IMR-90 (cell line): ENCODE data around the gene MS4A12. TPM values are rescaled to one million over a fixed set of nuclear protein-coding genes. Genes with fewer than 3 reads are reported as not detected.

ENCODE experiments used
- ATAC-seq: fragments of 200-7000 bp; cut with Tn5 transposase; 2 replicates; pipeline ENCODE4 v1.9.1; 2020; ENCODE audit warnings: low read depth, mild to moderate bottlenecking, moderate library complexity
- BruUV-seq: library from RNA; stranded (reverse); fragments of 400-500 nt; replicated peaks from 2 replicates; lab custom pipeline; 2021; lab: Mats Ljungman, UMichigan
- CTCF ChIA-PET: fragments of 300-600 bp; formaldehyde crosslinking; extraction: SDS; loops from one replicate; lab custom pipeline; 2021; ENCODE audit warnings: antibody characterized with exemption; lab: Yijun Ruan, JAX
- POLR2A ChIA-PET: fragments of 300-600 bp; sonication (Branson Sonifier 250); formaldehyde crosslinking; loops from one replicate; lab custom pipeline; 2022; ENCODE audit warnings: antibody characterized with exemption; ENCODE audit not compliant: unreplicated experiment; lab: Charles Lee
- DNase-seq: peaks from one replicate; pipeline ENCODE4 v3.0.0; 2013
- H2AFZ ChIP-seq: replicated peaks from 2 replicates; pipeline ENCODE3; 2013; ENCODE audit warnings: low read length, mild to moderate bottlenecking; ENCODE audit not compliant: poor library complexity
- H2AK5ac ChIP-seq: 2 replicates; pipeline ENCODE4 v1.6.1; 2013; ENCODE audit warnings: low read depth, low read length, inconsistent platforms
- H2AK9ac ChIP-seq: replicated peaks from 2 replicates; pipeline ENCODE3; 2013; ENCODE audit warnings: mild to moderate bottlenecking, low read depth, low read length, moderate library complexity; ENCODE audit not compliant: poor library complexity
- H2BK120ac ChIP-seq: 2 replicates; pipeline ENCODE4 v1.6.1; 2013; ENCODE audit warnings: low read depth, low read length, inconsistent platforms
- H2BK15ac ChIP-seq: 3 replicates; pipeline ENCODE4 v1.6.1; 2013; ENCODE audit warnings: low read depth, low read length, inconsistent platforms
- H2BK20ac ChIP-seq: 2 replicates; pipeline ENCODE4 v1.6.1; 2013; ENCODE audit warnings: low read depth, mild to moderate bottlenecking, inconsistent platforms, low read length, moderate library complexity
- H2BK5ac ChIP-seq: 2 replicates; pipeline ENCODE4 v1.6.1; 2013; ENCODE audit warnings: mild to moderate bottlenecking, low read depth, low read length, inconsistent platforms; ENCODE audit not compliant: poor library complexity, severe bottlenecking
- H3K14ac ChIP-seq: replicated peaks from 2 replicates; pipeline ENCODE4 v1.6.1; 2013; ENCODE audit warnings: low read depth, low read length, inconsistent platforms
- H3K18ac ChIP-seq: 2 replicates; pipeline ENCODE4 v1.6.1; 2013; ENCODE audit warnings: low read depth, low read length, control low read depth
- H3K23ac ChIP-seq: 2 replicates; pipeline ENCODE4 v1.6.1; 2013; ENCODE audit warnings: low read depth, low read length, inconsistent platforms
- H3K27ac ChIP-seq: 2 replicates; pipeline ENCODE4 v1.5.1; 2013; ENCODE audit warnings: mild to moderate bottlenecking, control low read depth, low read length; ENCODE audit not compliant: insufficient read depth
- H3K27me3 ChIP-seq: 2 replicates; pipeline ENCODE4 v1.6.1; 2013; ENCODE audit warnings: low read length; ENCODE audit not compliant: control insufficient read depth, insufficient read depth
- H3K36me3 ChIP-seq: 2 replicates; pipeline ENCODE4 v1.6.1; 2013; ENCODE audit warnings: low read length, mixed read lengths; ENCODE audit not compliant: control insufficient read depth, insufficient read depth
- H3K4ac ChIP-seq: 2 replicates; pipeline ENCODE4 v1.6.1; 2013; ENCODE audit warnings: low read depth, low read length, inconsistent platforms
- H3K4me1 ChIP-seq: 2 replicates; pipeline ENCODE4 v1.6.1; 2013; ENCODE audit warnings: low read length, mixed read lengths; ENCODE audit not compliant: control insufficient read depth, insufficient read depth
- H3K4me2 ChIP-seq: 2 replicates; pipeline ENCODE4 v1.6.1; 2013; ENCODE audit warnings: low read depth, mild to moderate bottlenecking, control low read depth, low read length, moderate library complexity
- H3K4me3 ChIP-seq: 2 replicates; pipeline ENCODE4 v1.5.1; 2013; ENCODE audit warnings: low read depth, mild to moderate bottlenecking, control low read depth, low read length, moderate library complexity; ENCODE audit not compliant: insufficient read depth
- H3K56ac ChIP-seq: 2 replicates; pipeline ENCODE4 v1.6.1; 2013; ENCODE audit warnings: low read length, inconsistent platforms; ENCODE audit not compliant: insufficient read depth; ENCODE audit errors: extremely low read depth
- H3K79me1 ChIP-seq, 2 experiments: 2 replicates each; pipeline ENCODE4 v1.6.1; 2013; ENCODE audit warnings: low read length in 2 of 2, inconsistent platforms in 1 of 2, low read depth in 1 of 2
- H3K9ac ChIP-seq: 2 replicates; pipeline ENCODE4 v1.6.1; 2013; ENCODE audit warnings: low read depth, low read length, control low read depth
- H3K9me1 ChIP-seq: 2 replicates; pipeline ENCODE4 v1.6.1; 2013; ENCODE audit warnings: low read length, inconsistent platforms; ENCODE audit not compliant: insufficient read depth
- H3K9me3 ChIP-seq: 2 replicates; pipeline ENCODE4 v1.6.1; 2013; ENCODE audit warnings: low read length; ENCODE audit not compliant: control insufficient read depth, insufficient read depth
- H4K20me1 ChIP-seq: 2 replicates; pipeline ENCODE4 v1.6.1; 2013; ENCODE audit warnings: low read length, inconsistent platforms; ENCODE audit not compliant: insufficient read depth
- H4K5ac ChIP-seq: 2 replicates; pipeline ENCODE4 v1.6.1; 2013; ENCODE audit warnings: mild to moderate bottlenecking, low read depth, low read length, control low read depth
- H4K8ac ChIP-seq, 2 experiments: 2 replicates each; pipeline ENCODE4 v1.6.1; 2013; ENCODE audit warnings: low read depth in 2 of 2, low read length in 2 of 2, control low read depth in 1 of 2, inconsistent platforms in 1 of 2
- H4K91ac ChIP-seq: 2 replicates; pipeline ENCODE4 v1.6.1; 2013; ENCODE audit warnings: low read depth, low read length, inconsistent platforms; ENCODE audit not compliant: insufficient read depth
- CHD1 ChIP-seq: IDR thresholded peaks from 2 replicates; pipeline ENCODE4 v1.6.1; 2012; ENCODE audit warnings: low read depth, low read length, improper control_type of control experiment
- FOS ChIP-seq: fragments of 150-350 bp; IDR thresholded peaks from 2 replicates; pipeline ENCODE4 v1.6.1; 2016; ENCODE audit warnings: low read depth, low read length
- NFE2L2 ChIP-seq: fragments of 150-350 bp; IDR thresholded peaks from 2 replicates; pipeline ENCODE4 v1.6.1; 2016; ENCODE audit warnings: low read depth, mild to moderate bottlenecking, low read length
- SMC3 ChIP-seq: fragments of 150-350 bp; IDR thresholded peaks from 2 replicates; pipeline ENCODE4 v1.6.1; 2016; ENCODE audit warnings: low read depth, mild to moderate bottlenecking, antibody characterized with exemption, low read length, moderate library complexity
- WGBS, 2 experiments: methylation state at CpG; one replicate each; pipeline versions ENCODE4 v1.1.5 to v1.1.7; 2013; ENCODE audit warnings: missing lambda C conversion rate in 2 of 2; ENCODE audit not compliant: insufficient read length in 1 of 2; ENCODE audit errors: extremely low coverage in 2 of 2; 5-methylcytosine and 5-hydroxymethylcytosine counted together
- dilution Hi-C: fragments of 300-500 bp; cut with HindIII; formaldehyde crosslinking; loops from one replicate; pipeline ENCODE4 v1.14.3; 2018; ENCODE audit warnings: low sequenced_read_pairs; ENCODE audit not compliant: unreplicated experiment
- in situ Hi-C: fragments of 300-500 bp; cut with MboI; formaldehyde crosslinking; loops from 3 replicates; pipeline ENCODE4 v1.14.3; 2019; ENCODE audit warnings: low sequenced_read_pairs, inconsistent platforms, mixed read lengths
- intact Hi-C: fragments of 100-400 bp; cut with micrococcal nuclease; formaldehyde crosslinking; loops from 2 replicates; pipeline ENCODE4 v1.10.0; 2022
- polyA plus RNA-seq, 3 experiments: library from polyadenylated mRNA; depleted of rRNA; stranded (reverse); fragments of >200 nt; gene quantifications; 2 replicates each; pipeline ENCODE4 v1.2.3, GENCODE V29; 2012; ENCODE audit warnings: low replicate concordance in 1 of 3
- total RNA-seq: library from RNA; depleted of rRNA; stranded (reverse); fragments of >200 nt; gene quantifications from 2 replicates; pipeline ENCODE4 v1.2.3, GENCODE V29; 2012
- TF ChIP-seq, protein P1 (sequence below): fragments of 150-350 bp; IDR thresholded peaks from 2 replicates; pipeline ENCODE4 v1.6.1; 2017; ENCODE audit warnings: mild to moderate bottlenecking, antibody characterized with exemption, low read length, low read depth
- TF ChIP-seq, protein P2 (sequence below): fragments of 150-350 bp; IDR thresholded peaks from 2 replicates; pipeline ENCODE4 v1.6.1; 2016; ENCODE audit warnings: low read depth, mild to moderate bottlenecking, low read length, moderate library complexity, borderline replicate concordance

Gene MS4A12
- total and polyA plus RNA-seq, 2 of the 4 experiments (the other 2 are of a cell fraction), result not detected

- Histone ChIP-seq H3K18ac (no peak overlapping the region), H2BK120ac (no peak overlapping the region), H3K4me3 (no peak overlapping the region), H2AFZ (no peak overlapping the region), H4K8ac (no peak overlapping the region), H4K5ac (no peak overlapping the region), H3K56ac (no peak overlapping the region), H4K91ac (no peak overlapping the region), H3K4ac (no peak overlapping the region), H2AK5ac (no peak overlapping the region), H4K20me1 (no peaks in the 10 kb centered on the region), H3K36me3 (no peaks in the 10 kb centered on the region), H3K27me3 (no peaks in the 10 kb centered on the region), H3K9me1 (no peaks in the 10 kb centered on the region), H3K4me2 (no peak overlapping the region), H3K23ac (no peak overlapping the region), H3K79me1 (no peaks in the 10 kb centered on the region), H3K14ac (no peak overlapping the region), H3K27ac (no peak overlapping the region), H2BK20ac (no peak overlapping the region), H2AK9ac (no peak overlapping the region), H3K9ac (no peak overlapping the region), H3K4me1 (no peaks in the 10 kb centered on the region), H3K9me3 (peaks cover 1% of the 10 kb centered on the region; the same call in 1 of the 2 replicates), H2BK15ac (no peak overlapping the region), H2BK5ac (no peak overlapping the region)
- dilution Hi-C loops, result no loop called here
- ChIA-PET CTCF (no interaction called here), POLR2A (no interaction called here)
- no TSS peak for BruUV-seq
- DNase-seq, result no peak
- ATAC-seq, result no peak
- WGBS, 2 experiments, result no CpG with 5 or more reads among the region's 5 CpGs
- intact Hi-C loops, result no loop called here
- TF ChIP-seq, protein P1, sequence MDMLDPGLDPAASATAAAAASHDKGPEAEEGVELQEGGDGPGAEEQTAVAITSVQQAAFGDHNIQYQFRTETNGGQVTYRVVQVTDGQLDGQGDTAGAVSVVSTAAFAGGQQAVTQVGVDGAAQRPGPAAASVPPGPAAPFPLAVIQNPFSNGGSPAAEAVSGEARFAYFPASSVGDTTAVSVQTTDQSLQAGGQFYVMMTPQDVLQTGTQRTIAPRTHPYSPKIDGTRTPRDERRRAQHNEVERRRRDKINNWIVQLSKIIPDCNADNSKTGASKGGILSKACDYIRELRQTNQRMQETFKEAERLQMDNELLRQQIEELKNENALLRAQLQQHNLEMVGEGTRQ, result no peak
- no peak for TF ChIP-seq NFE2L2
- TF ChIP-seq CHD1, result no peak
- TF ChIP-seq, protein P2, sequence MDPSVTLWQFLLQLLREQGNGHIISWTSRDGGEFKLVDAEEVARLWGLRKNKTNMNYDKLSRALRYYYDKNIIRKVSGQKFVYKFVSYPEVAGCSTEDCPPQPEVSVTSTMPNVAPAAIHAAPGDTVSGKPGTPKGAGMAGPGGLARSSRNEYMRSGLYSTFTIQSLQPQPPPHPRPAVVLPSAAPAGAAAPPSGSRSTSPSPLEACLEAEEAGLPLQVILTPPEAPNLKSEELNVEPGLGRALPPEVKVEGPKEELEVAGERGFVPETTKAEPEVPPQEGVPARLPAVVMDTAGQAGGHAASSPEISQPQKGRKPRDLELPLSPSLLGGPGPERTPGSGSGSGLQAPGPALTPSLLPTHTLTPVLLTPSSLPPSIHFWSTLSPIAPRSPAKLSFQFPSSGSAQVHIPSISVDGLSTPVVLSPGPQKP, result no peak
- no peak for TF ChIP-seq FOS
- TF ChIP-seq SMC3, result no peak
- in situ Hi-C loops, result no loop called here
Measured at GRCh38 chr11:60485987-60486386, 6.6 kb upstream of the MS4A12 start.
